Activated T-helper 9 cell treated with anti-CD3 and anti-CD28 coated beads, Interleukin-2, amount 50 U/mL, for 16 hours (primary cell): ENCODE results near the gene SERINC5.
"Not testable (repeated sequence)": the region's sequence is repeated elsewhere in the genome, so short reads cannot be mapped to it uniquely, and the experiment has no call there.

ENCODE experiments used
- DNase-seq: peaks from one replicate; pipeline ENCODE4 v3.0.0-alpha.2; 2020; ENCODE audit warnings: low read depth

SERINC5 gene

GRCh38 chr5:80094236-80094738 lies 161.6 kb downstream of the SERINC5 start:
- DNase-seq, result no peak

GRCh38 chr5:80093796-80094195 lies 162.1 kb downstream of the SERINC5 start:
- no peak for DNase-seq

GRCh38 chr5:80092486-80093107 lies 163.3 kb downstream of the SERINC5 start:
- DNase-seq, result no peak

GRCh38 chr5:80091792-80092192 lies 164.1 kb downstream of the SERINC5 start:
- not testable (repeated sequence) for DNase-seq

- no peak for DNase-seq
Measured at GRCh38 chr5:80090884-80091166, 165.0 kb downstream of the SERINC5 start.

- DNase-seq, result no peak
Measured at GRCh38 chr5:80083101-80083890, 172.6 kb downstream of the SERINC5 start.

GRCh38 chr5:80082731-80083100 lies 173.1 kb downstream of the SERINC5 start:
- DNase-seq, result peak; percentile 35

GRCh38 chr5:80082281-80082680 lies 173.6 kb downstream of the SERINC5 start:
- no peak for DNase-seq

- no peak for DNase-seq
Measured at GRCh38 chr5:80078921-80079320, 176.9 kb downstream of the SERINC5 start.

- no peak for DNase-seq
Measured at GRCh38 chr5:80077051-80077714, 178.7 kb downstream of the SERINC5 start.

GRCh38 chr5:80076131-80077050 lies 179.5 kb downstream of the SERINC5 start:
- DNase-seq, result no peak

- no peak for DNase-seq
Measured at GRCh38 chr5:80072103-80073073, 183.5 kb downstream of the SERINC5 start.

GRCh38 chr5:80071510-80072021 lies 184.3 kb downstream of the SERINC5 start:
- no peak for DNase-seq

GRCh38 chr5:80070338-80071056 lies 185.4 kb downstream of the SERINC5 start:
- DNase-seq, result no peak

- DNase-seq, result no peak
Measured at GRCh38 chr5:80069918-80070318, 185.9 kb downstream of the SERINC5 start.

GRCh38 chr5:80069251-80069800 lies 186.5 kb downstream of the SERINC5 start:
- no peak for DNase-seq

- DNase-seq, result no peak
Measured at GRCh38 chr5:80068775-80069174, 187.1 kb downstream of the SERINC5 start.

- DNase-seq, result no peak
Measured at GRCh38 chr5:80068246-80068636, 187.6 kb downstream of the SERINC5 start.

- DNase-seq, result no peak
Measured at GRCh38 chr5:80067531-80068245, 188.2 kb downstream of the SERINC5 start.
